Stomach (tissue), 4 donors: ENCODE measurements around the gene SLC2A4RG.

Experiments
- POLR2A ChIP-seq, 4 donors: fragments of 450-650 bp; IDR thresholded peaks; one replicate each; pipeline ENCODE4 v1.6.1; 2016; ENCODE audit warnings: antibody characterized with exemption in 4 of 4, control low read depth in 2 of 4, mild to moderate bottlenecking in 1 of 4, moderate library complexity in 1 of 4
- TF ChIP-seq, protein P1 (sequence below), 7 experiments: fragments of 450-650 bp in 4 of 7; fragments of 200-600 bp in 3 of 7; sonication (generic) in 3 of 7; IDR thresholded peaks; one replicate each; pipeline ENCODE4 v1.5.1; 2016 to 2019; ENCODE audit warnings: antibody characterized with exemption in 7 of 7, control low read depth in 2 of 7, mild to moderate bottlenecking in 1 of 7

DNA sequence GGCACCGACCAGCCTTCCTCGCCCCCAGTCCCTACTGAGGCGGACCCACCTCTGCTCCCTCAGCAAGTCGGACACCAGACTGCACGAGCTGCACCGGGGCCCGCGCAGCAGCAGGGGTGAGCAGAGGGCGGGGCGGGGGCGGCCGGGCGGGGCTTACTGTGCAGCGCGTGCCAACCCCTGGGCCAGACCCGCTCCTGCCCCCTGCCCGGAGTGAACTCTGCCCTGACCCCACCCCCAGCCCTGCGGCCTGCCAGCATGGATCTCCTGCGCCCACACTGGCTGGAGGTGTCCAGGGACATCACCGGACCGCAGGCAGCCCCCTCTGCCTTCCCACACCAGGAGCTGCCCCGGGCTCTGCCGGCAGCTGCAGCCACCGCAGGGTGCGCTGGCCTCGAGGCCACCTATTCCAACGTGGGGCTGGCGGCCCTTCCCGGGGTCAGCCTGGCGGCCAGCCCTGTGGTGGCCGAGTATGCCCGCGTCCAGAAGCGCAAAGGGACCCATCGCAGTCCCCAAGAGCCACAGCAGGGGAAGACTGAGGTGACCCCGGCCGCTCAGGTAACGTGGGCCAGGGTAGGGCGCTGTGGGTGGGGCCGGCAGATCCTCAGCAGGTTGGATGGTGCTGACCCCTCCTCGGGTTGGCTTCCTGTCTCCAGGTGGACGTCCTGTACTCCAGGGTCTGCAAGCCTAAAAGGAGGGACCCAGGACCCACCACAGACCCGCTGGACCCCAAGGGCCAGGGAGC is 1.5 kb upstream of the SLC2A4RG start:
- TF ChIP-seq, protein P1, sequence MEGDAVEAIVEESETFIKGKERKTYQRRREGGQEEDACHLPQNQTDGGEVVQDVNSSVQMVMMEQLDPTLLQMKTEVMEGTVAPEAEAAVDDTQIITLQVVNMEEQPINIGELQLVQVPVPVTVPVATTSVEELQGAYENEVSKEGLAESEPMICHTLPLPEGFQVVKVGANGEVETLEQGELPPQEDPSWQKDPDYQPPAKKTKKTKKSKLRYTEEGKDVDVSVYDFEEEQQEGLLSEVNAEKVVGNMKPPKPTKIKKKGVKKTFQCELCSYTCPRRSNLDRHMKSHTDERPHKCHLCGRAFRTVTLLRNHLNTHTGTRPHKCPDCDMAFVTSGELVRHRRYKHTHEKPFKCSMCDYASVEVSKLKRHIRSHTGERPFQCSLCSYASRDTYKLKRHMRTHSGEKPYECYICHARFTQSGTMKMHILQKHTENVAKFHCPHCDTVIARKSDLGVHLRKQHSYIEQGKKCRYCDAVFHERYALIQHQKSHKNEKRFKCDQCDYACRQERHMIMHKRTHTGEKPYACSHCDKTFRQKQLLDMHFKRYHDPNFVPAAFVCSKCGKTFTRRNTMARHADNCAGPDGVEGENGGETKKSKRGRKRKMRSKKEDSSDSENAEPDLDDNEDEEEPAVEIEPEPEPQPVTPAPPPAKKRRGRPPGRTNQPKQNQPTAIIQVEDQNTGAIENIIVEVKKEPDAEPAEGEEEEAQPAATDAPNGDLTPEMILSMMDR (IDR thresholded peaks at IDR 0.05): no peak
- TF ChIP-seq POLR2A (IDR thresholded peaks at IDR 0.05): no peak
